Osteoblast (primary cell): ENCODE data around the gene CFAP221. TPM values are rescaled to one million over a fixed set of nuclear protein-coding genes. Genes with fewer than 3 reads are reported as not detected.
A peak's percentile ranks its signal among the peaks of the same experiment; 100 is the strongest.

Experiments
- DNase-seq: peaks from one replicate; pipeline ENCODE4 v3.0.0; 2011; ENCODE audit warnings: low spot score, mixed read lengths; ENCODE audit not compliant: insufficient read length; ENCODE audit errors: missing footprints
- H2AFZ ChIP-seq: 2 replicates; pipeline ENCODE4 v1.6.0; 2011; ENCODE audit warnings: mild to moderate bottlenecking, low read length
- H3K27ac ChIP-seq: 2 replicates; pipeline ENCODE4 v1.5.1; 2011; ENCODE audit warnings: mild to moderate bottlenecking, low read depth, low read length, moderate library complexity
- H3K27me3 ChIP-seq: 2 replicates; pipeline ENCODE4 v1.6.0; 2012; ENCODE audit warnings: mild to moderate bottlenecking, control low read depth, inconsistent platforms, low read length, moderate library complexity; ENCODE audit not compliant: insufficient read depth
- H3K36me3 ChIP-seq: 2 replicates; pipeline ENCODE4 v1.5.1; 2011; ENCODE audit warnings: mild to moderate bottlenecking, low read length, control low read depth, moderate library complexity; ENCODE audit not compliant: insufficient read depth
- H3K4me1 ChIP-seq: 2 replicates; pipeline ENCODE4 v1.5.1; 2011; ENCODE audit warnings: mild to moderate bottlenecking, low read length, control low read depth, moderate library complexity; ENCODE audit not compliant: insufficient read depth
- H3K4me2 ChIP-seq: 2 replicates; pipeline ENCODE4 v1.6.0; 2011; ENCODE audit warnings: mild to moderate bottlenecking, low read length; ENCODE audit not compliant: insufficient read depth
- H3K4me3 ChIP-seq: fragments of 200-600 bp; sonication (generic); 3 replicates; pipeline ENCODE4 v1.5.1; 2012; ENCODE audit warnings: mild to moderate bottlenecking, low read length, inconsistent platforms; ENCODE audit not compliant: insufficient read depth
- H3K79me2 ChIP-seq: 2 replicates; pipeline ENCODE4 v1.6.0; 2012; ENCODE audit warnings: mild to moderate bottlenecking, low read length, control low read depth, inconsistent platforms; ENCODE audit not compliant: insufficient read depth
- H3K9me3 ChIP-seq: 2 replicates; pipeline ENCODE4 v1.5.1; 2011; ENCODE audit warnings: low read depth, low read length, control low read depth
- H4K20me1 ChIP-seq: 2 replicates; pipeline ENCODE4 v1.6.0; 2012; ENCODE audit warnings: mild to moderate bottlenecking, low read length, control low read depth; ENCODE audit not compliant: insufficient read depth
- total RNA-seq: library from RNA; depleted of rRNA; stranded (reverse); fragments of >200 nt; gene quantifications from 2 replicates; pipeline ENCODE4 v1.2.3, GENCODE V29; 2012
- TF ChIP-seq, protein P1 (sequence below): IDR thresholded peaks from 2 replicates; pipeline ENCODE4 v1.5.1; 2011; ENCODE audit warnings: mild to moderate bottlenecking, low read depth, low read length, moderate library complexity; ENCODE audit errors: extremely low read depth

Gene CFAP221
- total RNA-seq, 1 donor, result 0.36 TPM

DNA sequence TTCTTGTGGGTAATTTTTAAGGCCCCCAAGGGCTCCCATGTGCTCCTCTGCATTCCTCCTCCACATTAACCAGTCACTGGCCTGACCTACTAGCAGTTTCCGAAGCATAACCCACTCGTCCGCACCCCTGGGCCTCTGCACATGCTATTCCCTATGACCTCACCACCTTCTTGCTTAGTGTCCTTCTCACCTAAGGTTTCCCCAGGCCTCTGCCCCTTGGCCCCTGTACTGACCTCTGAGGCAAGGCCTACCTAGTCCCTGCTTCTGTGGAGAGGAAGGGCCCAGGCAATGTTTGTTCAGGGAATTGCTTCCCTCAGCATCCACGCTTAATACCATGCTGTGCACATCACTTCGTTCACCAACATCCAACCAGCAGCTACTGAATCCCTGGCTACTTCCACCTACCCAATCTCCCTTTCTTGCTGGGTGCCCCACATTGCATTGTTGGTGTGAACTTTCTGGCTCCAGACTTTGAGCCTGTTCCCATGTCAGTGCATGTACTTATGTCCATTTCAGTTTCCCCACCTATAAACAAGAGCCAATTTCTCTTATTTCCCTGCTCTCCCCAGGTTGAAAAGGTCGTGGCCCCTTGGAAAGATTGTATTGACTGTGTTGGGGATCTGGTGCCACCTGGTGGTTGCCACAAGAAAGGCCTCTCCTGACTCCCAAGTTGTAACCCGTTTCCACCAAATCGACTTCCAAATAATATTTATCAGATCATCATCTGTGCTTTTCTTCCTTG, 115.5 kb downstream of the CFAP221 start:
- no peaks in the 10 kb centered on the region for H3K36me3 ChIP-seq
- no peak overlapping the region for H3K4me2 ChIP-seq

DNA sequence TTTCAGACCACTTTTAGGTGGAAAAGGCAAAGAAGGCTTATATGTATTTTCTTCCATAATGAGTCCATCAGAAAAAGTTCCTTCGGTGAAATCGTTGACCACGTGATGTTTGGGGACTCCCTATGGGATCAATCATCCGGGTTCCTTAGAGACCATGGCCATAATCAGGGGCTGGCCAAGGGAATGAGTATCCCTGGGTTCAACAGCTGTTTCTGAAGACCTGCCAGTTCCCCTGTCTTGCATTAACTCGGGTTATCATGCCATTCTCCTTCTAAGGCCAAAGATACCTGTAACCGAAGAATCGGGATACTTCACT, 116.1 kb downstream of the CFAP221 start:
- H2AFZ ChIP-seq, result no peak overlapping the region
- no peaks in the 10 kb centered on the region for H4K20me1 ChIP-seq

More for the DNA sequence above, 115.5 kb downstream of the CFAP221 start:
- Histone ChIP-seq H3K27me3 (no peaks in the 10 kb centered on the region), H3K27ac (no peak overlapping the region), H3K9me3 (no peaks in the 10 kb centered on the region), H3K4me3 (no peak overlapping the region), H4K20me1 (no peaks in the 10 kb centered on the region), H3K79me2 (no peaks in the 10 kb centered on the region), H2AFZ (no peak overlapping the region), H3K4me1 (no peaks in the 10 kb centered on the region)
- TF ChIP-seq, protein P1, sequence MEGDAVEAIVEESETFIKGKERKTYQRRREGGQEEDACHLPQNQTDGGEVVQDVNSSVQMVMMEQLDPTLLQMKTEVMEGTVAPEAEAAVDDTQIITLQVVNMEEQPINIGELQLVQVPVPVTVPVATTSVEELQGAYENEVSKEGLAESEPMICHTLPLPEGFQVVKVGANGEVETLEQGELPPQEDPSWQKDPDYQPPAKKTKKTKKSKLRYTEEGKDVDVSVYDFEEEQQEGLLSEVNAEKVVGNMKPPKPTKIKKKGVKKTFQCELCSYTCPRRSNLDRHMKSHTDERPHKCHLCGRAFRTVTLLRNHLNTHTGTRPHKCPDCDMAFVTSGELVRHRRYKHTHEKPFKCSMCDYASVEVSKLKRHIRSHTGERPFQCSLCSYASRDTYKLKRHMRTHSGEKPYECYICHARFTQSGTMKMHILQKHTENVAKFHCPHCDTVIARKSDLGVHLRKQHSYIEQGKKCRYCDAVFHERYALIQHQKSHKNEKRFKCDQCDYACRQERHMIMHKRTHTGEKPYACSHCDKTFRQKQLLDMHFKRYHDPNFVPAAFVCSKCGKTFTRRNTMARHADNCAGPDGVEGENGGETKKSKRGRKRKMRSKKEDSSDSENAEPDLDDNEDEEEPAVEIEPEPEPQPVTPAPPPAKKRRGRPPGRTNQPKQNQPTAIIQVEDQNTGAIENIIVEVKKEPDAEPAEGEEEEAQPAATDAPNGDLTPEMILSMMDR, result peak; percentile 96
- no peak for DNase-seq

DNA sequence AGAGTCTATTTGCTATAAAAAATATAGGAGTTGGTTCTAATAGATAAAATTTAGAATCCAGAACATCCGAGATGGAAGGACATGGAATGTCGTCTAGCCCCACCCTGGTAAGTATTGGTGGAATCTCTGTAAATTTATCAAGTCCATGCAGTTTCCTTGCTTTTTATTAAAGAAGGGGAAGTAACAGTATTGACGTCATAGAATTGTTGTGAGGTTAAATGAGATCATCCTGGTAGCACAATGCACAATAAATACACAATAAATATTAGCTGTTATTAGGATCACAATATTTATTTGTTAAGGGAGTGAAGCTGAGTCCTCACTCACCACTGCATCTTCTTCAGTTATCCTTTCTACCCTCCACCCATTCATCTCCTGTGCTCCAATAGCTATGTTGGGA, 118.0 kb downstream of the CFAP221 start:
- no peak overlapping the region for H3K4me2 ChIP-seq
- no peak for DNase-seq
- H3K4me3 ChIP-seq, result no peak overlapping the region
- H3K4me1 ChIP-seq, result no peaks in the 10 kb centered on the region
- no peaks in the 10 kb centered on the region for H3K36me3 ChIP-seq
- no peaks in the 10 kb centered on the region for H3K79me2 ChIP-seq
- no peak overlapping the region for H2AFZ ChIP-seq
- no peaks in the 10 kb centered on the region for H4K20me1 ChIP-seq
- no peaks in the 10 kb centered on the region for H3K27me3 ChIP-seq
- no peak overlapping the region for H3K27ac ChIP-seq
- H3K9me3 ChIP-seq, result no peaks in the 10 kb centered on the region
- TF ChIP-seq, protein P1, result no peak

More for the DNA sequence above, 116.1 kb downstream of the CFAP221 start:
- Histone ChIP-seq H3K4me1 (no peaks in the 10 kb centered on the region), H3K4me2 (no peak overlapping the region), H3K27ac (no peak overlapping the region), H3K79me2 (no peaks in the 10 kb centered on the region), H3K36me3 (no peaks in the 10 kb centered on the region), H3K27me3 (no peaks in the 10 kb centered on the region), H3K9me3 (no peaks in the 10 kb centered on the region), H3K4me3 (no peak overlapping the region)
- TF ChIP-seq, protein P1, result no peak
- no peak for DNase-seq

DNA sequence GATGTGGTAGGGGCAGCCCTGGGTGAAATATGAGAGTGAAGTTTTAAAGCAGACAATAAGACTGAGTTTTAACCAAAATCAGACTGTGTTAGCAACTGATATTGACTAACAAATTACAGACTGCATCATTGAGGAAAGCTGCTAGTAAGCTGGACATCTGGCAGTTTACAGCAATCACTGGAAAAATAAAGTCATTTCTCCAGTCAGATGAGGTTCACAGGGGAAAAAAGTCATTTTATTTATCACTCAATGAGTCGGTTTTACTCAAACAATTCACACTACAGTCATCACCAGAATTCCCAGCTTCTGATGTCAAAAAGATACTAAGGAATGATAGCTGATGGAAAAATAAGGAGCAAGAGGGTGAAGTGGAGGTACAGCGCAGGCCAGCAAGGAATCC, 124.3 kb downstream of the CFAP221 start:
- Histone ChIP-seq H3K9me3 (no peaks in the 10 kb centered on the region), H4K20me1 (no peaks in the 10 kb centered on the region), H3K27ac (no peak overlapping the region), H3K27me3 (peaks cover 5% of the 10 kb centered on the region), H3K4me1 (no peaks in the 10 kb centered on the region), H3K4me2 (no peak overlapping the region), H2AFZ (no peak overlapping the region), H3K4me3 (no peak overlapping the region), H3K36me3 (no peaks in the 10 kb centered on the region), H3K79me2 (no peaks in the 10 kb centered on the region)
- DNase-seq, result no peak
- TF ChIP-seq, protein P1, result no peak
